ENCODE measurements around the gene TMEM86B. TPM values are rescaled to one million over a fixed set of nuclear protein-coding genes. Genes with fewer than 3 reads are reported as not detected.
"Not testable (repeated sequence)": the region's sequence is repeated elsewhere in the genome, so short reads cannot be mapped to it uniquely, and the experiment has no call there.

Gene TMEM86B
- total and polyA plus RNA-seq, 2 donors (not counting 3 experiments of a cell fraction or from before 2014, with no cell fraction given) = 4.5 to 5.4 TPM

DNA sequence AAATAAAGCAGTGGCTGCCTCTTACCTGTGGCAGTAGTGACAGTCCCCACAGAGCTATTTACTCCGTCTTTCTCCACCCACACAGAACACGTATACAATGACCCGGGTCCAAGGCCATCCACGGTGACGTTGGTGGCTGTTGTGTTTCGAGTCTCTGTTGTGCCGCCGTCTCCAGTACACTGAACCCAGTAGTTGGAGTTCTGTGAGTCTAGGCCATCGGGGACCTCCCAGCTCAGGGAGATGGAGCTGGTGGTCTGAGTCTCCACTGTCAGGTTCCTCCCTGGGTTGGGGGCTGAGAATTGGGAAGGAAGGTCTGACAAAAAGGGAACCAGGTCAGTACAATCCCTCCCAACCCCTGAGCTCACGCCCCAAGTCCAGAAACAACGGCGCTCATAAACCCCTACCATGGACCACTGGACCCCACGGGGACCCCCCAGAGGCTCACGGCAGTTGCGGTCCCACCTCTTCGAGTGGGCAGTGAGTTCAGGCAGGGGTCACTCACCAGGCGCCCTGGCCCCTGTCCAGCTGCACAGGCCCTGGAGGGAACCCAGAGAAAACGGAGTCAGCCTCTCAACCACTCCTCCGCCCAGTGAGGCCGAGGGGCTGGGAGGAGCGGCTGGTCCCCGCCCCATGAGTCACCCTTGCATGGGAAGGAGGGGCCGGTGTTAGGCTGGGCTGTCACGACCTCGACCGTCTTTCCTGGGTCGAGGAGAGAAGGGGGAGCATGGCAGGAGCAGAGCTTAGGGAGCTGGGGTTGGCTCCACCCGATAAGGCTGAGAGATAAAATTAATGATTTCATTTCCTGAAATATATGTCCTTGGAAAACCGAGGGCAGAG is 21.7 kb downstream of the TMEM86B start:
- peak overlapping the region; percentile 8 for H2AFZ ChIP-seq (ENCODE audit: low read depth, low read length)
- TF ChIP-seq JUN (IDR thresholded peaks at IDR 0.05; ENCODE audit: borderline replicate concordance, insufficient read depth, insufficient read length, low read depth) (peak; percentile 27), GATA2 (IDR thresholded peaks at IDR 0.05; ENCODE audit: insufficient read depth, insufficient read length, low read depth, low read length) (peak; percentile 71), FOS (IDR thresholded peaks at IDR 0.05; ENCODE audit: borderline replicate concordance, insufficient read depth, low read length) (peak; percentile 79), POLR2AphosphoS5 (IDR thresholded peaks at IDR 0.05; ENCODE audit: insufficient read depth, low read depth, low read length) (no peak)
- no peaks in the 10 kb centered on the region for H3K27me3 ChIP-seq (ENCODE audit: control insufficient read depth in 2 of 2, insufficient read depth in 2 of 2, low read length in 2 of 2)
- POLR2A ChIA-PET = interaction anchor here (0.8 kb wide), 1 partner anchor 8 kb away, joined by 3 read pairs; no protein-coding TSS in a partner anchor
- no peaks in the 10 kb centered on the region for H4K20me1 ChIP-seq (replicated peaks; ENCODE audit: control insufficient read depth, extremely low read depth, insufficient read depth, low read length)
- H3K27ac ChIP-seq (ENCODE audit: insufficient read depth, low read depth, low read length) = no peak overlapping the region
- intact Hi-C loops (cut with micrococcal nuclease) (loop anchor here (2.0 kb wide), 1 partner anchor 52 kb away; the partner anchor contains the start of gene PPP6R1), dilution Hi-C loops (cut with MboI; ENCODE audit: extremely low pct_ligation_motif_present, low sequenced_read_pairs) (no loop called here)
- H3K4me3 ChIP-seq (replicated peaks in 1 of 3; ENCODE audit: insufficient read depth in 1 of 3, low read depth in 1 of 3, low read length in 3 of 3) = no peak overlapping the region
- CTCF ChIA-PET = interaction anchor here (0.9 to 1.0 kb wide), 2 partner anchors 10 to 41 kb away, joined by 4 read pairs; partner anchors contain the start of gene DNAAF3
- no peaks in the 10 kb centered on the region for H3K9me1 ChIP-seq (replicated peaks; ENCODE audit: control insufficient read depth, extremely low read depth, insufficient read depth, low read length)
- H3K79me2 ChIP-seq (ENCODE audit: control insufficient read depth, insufficient read depth, low read length) = no peaks in the 10 kb centered on the region
- no peaks in the 10 kb centered on the region for H3K9me3 ChIP-seq (replicated peaks; ENCODE audit: control insufficient read depth, insufficient read depth, low read length)
- no peaks in the 10 kb centered on the region for H3K36me3 ChIP-seq (ENCODE audit: control insufficient read depth in 2 of 2, extremely low read depth in 1 of 2, insufficient read depth in 2 of 2, low read length in 2 of 2)
- H3K4me1 ChIP-seq (ENCODE audit: control insufficient read depth, extremely low read depth, insufficient read depth, low read length) = peaks cover 24% of the 10 kb centered on the region
- FAIRE-seq (peak; percentile 77), DNase-seq (ENCODE audit: low read depth, low spot score) (peak; percentile 76)
- H3K9ac ChIP-seq (replicated peaks; ENCODE audit: extremely low read depth, insufficient read depth, low read length) = no peak overlapping the region
- peak overlapping the region; percentile 20 for H3K4me2 ChIP-seq (ENCODE audit: insufficient read depth, low read length)
- no TSS peak for BruUV-seq (replicated peaks)

DNA sequence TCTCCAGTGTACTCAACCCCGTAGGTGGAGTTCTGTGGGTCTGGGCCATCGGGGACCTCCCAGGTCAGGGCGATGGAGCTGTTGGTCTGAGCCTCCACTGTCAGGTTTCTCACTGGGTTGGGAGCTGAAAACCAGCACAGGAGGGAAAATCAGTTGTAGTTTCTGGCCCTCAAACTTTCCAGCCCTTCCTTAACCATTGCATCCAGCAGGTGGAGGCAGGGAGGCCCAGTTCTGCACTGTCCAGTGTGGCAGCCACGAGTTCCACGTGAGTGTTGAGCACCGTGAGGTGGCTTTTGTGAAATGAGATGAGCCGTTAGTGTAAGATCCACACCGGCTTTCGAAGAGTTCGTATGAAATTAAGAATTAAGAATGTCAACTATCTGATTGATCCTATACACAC is 26.4 kb downstream of the TMEM86B start:
- H3K9me3 ChIP-seq (replicated peaks; ENCODE audit: control insufficient read depth, insufficient read depth, low read length); H3K4me1 ChIP-seq (ENCODE audit: control insufficient read depth, extremely low read depth, insufficient read depth, low read length); H3K27ac ChIP-seq (ENCODE audit: insufficient read depth, low read depth, low read length); BruUV-seq (replicated peaks); H3K9me1 ChIP-seq (replicated peaks; ENCODE audit: control insufficient read depth, extremely low read depth, insufficient read depth, low read length); H4K20me1 ChIP-seq (replicated peaks; ENCODE audit: control insufficient read depth, extremely low read depth, insufficient read depth, low read length); H3K9ac ChIP-seq (replicated peaks; ENCODE audit: extremely low read depth, insufficient read depth, low read length); DNase-seq (ENCODE audit: low read depth, low spot score); POLR2A ChIA-PET; H3K27me3 ChIP-seq (ENCODE audit: control insufficient read depth in 2 of 2, insufficient read depth in 2 of 2, low read length in 2 of 2); H3K36me3 ChIP-seq (ENCODE audit: control insufficient read depth in 2 of 2, extremely low read depth in 1 of 2, insufficient read depth in 2 of 2, low read length in 2 of 2); H3K79me2 ChIP-seq (ENCODE audit: control insufficient read depth, insufficient read depth, low read length); H3K4me3 ChIP-seq (replicated peaks in 1 of 3; ENCODE audit: insufficient read depth in 1 of 3, low read depth in 1 of 3, low read length in 3 of 3); H3K4me2 ChIP-seq (ENCODE audit: insufficient read depth, low read length); H2AFZ ChIP-seq (ENCODE audit: low read depth, low read length); FAIRE-seq; dilution Hi-C loops (cut with MboI; ENCODE audit: extremely low pct_ligation_motif_present, low sequenced_read_pairs); intact Hi-C loops (cut with micrococcal nuclease): not testable (repeated sequence)
- CTCF ChIA-PET = interaction anchor here (1.1 kb wide), 2 partner anchors 22 to 182 kb away, joined by 3 read pairs; partner anchors contain the start of genes SYT5 and TMEM238
